GM12891 (cell line): ENCODE results near the gene AP3B1.

Source experiments
- POLR2A ChIP-seq: IDR thresholded peaks from 2 replicates; pipeline ENCODE4 v1.6.1; 2011; ENCODE audit warnings: low read depth, low read length, control low read depth
- POLR2AphosphoS5 ChIP-seq: IDR thresholded peaks from 2 replicates; pipeline ENCODE4 v1.6.1; 2011; ENCODE audit warnings: low read depth, low read length, control low read depth
- SPI1 ChIP-seq: IDR thresholded peaks from 2 replicates; pipeline ENCODE4 v1.6.1; 2011; ENCODE audit warnings: low read depth, low read length, control low read depth
- TAF1 ChIP-seq: IDR thresholded peaks from 2 replicates; pipeline ENCODE4 v1.6.1; 2011; ENCODE audit warnings: low read depth, low read length, control low read depth

- TF ChIP-seq POLR2AphosphoS5 (no peak), POLR2A (no peak), TAF1 (no peak), SPI1 (no peak)
These were observed 191.1 kb downstream of the AP3B1 start for GRCh38 chr5:78103232-78103918.
